Measurements from ENCODE around the gene CCL26. TPM values are rescaled to one million over a fixed set of nuclear protein-coding genes. Genes with fewer than 3 reads are reported as not detected.
A peak's percentile ranks its signal among the peaks of the same experiment; 100 is the strongest.

The CCL26 gene
- total and polyA plus RNA-seq, 9 of the 15 experiments (the other 6 are each of a cell fraction or from before 2014, with no cell fraction given), result 2.3 to 26.8 (median 8.4) TPM

GRCh38 chr7:75772081-75773077, at the start of gene CCL26 (continued):
- TF ChIP-seq SRSF3 (IDR thresholded peaks at IDR 0.05; ENCODE audit: insufficient read depth, low read length) (no peak), EHMT2 (IDR thresholded peaks at IDR 0.05) (0 out of 2 replicates have a peak, but pooled peaks have one; percentile 18), TAL1 (IDR thresholded peaks at IDR 0.05) (no peak), ZNF143 (CRISPR knock-in tag; IDR thresholded peaks at IDR 0.05) (no peak), RNF2 (IDR thresholded peaks at IDR 0.05) (no peak), E2F5 (CRISPR knock-in tag; IDR thresholded peaks at IDR 0.05) (no peak), NR0B1 (IDR thresholded peaks at IDR 0.05; ENCODE audit: partially characterized antibody) (no peak), TGIF2 (CRISPR knock-in tag; IDR thresholded peaks at IDR 0.05) (no peak), GATAD2A (IDR thresholded peaks at IDR 0.05) (no peak), EP300 (IDR thresholded peaks at IDR 0.05; ENCODE audit: low read length) (no peak), RBFOX2 (IDR thresholded peaks at IDR 0.05; ENCODE audit: low read depth, low read length) (no peak), ZNF639 (CRISPR knock-in tag; conservative IDR thresholded peaks at IDR 0.05 in 1 of 2, IDR thresholded peaks at IDR 0.05 in 1 of 2) (0 out of 4 replicates have a peak, but pooled peaks of 1 of the 2 experiments have one; percentile 61), NBN (IDR thresholded peaks at IDR 0.05; ENCODE audit: low read depth) (no peak), RFX1 (IDR thresholded peaks at IDR 0.05) (no peak), SMAD3 (CRISPR knock-in tag; conservative IDR thresholded peaks at IDR 0.05) (no peak), CREB5 (CRISPR knock-in tag; IDR thresholded peaks at IDR 0.05) (no peak), ESRRA (IDR thresholded peaks at IDR 0.05; ENCODE audit: borderline replicate concordance, low read depth) (0 out of 2 replicates have a peak, but pooled peaks have one; percentile 16), MYC (IDR thresholded peaks at IDR 0.05; ENCODE audit: low read depth, low read length) (0 out of 2 replicates have a peak, but pooled peaks have one; percentile 11), MYC (CRISPR knock-in tag; IDR thresholded peaks at IDR 0.05; ENCODE audit: borderline replicate concordance, low read depth) (no peak), CBX3 (IDR thresholded peaks at IDR 0.05; ENCODE audit: borderline replicate concordance in 1 of 2, low read length in 2 of 2) (peak in 1 of 2 experiments; percentile 74; a peak in 1 of 3 replicates), RBM17 (IDR thresholded peaks at IDR 0.05; ENCODE audit: borderline replicate concordance, low read depth, low read length) (no peak), ZEB2 (IDR thresholded peaks at IDR 0.05) (no peak; the same call in 1 of the 2 replicates), TAF1 (IDR thresholded peaks at IDR 0.05; ENCODE audit: control insufficient read depth, extremely low read depth, insufficient read depth, low read length, severe bottlenecking) (peak; percentile 9), KLF16 (IDR thresholded peaks at IDR 0.05) (no peak)
